GM21528 (cell line): ENCODE data around the gene ULBP3.
"Not testable (repeated sequence)": the region's sequence is repeated elsewhere in the genome, so short reads cannot be mapped to it uniquely, and the experiment has no call there.

Experiments
- ATAC-seq: cut with Tn5 transposase; IDR thresholded peaks from one replicate; pipeline ENCODE4 v1.9.1; 2021; ENCODE audit warnings: mild to moderate bottlenecking, moderate library complexity; ENCODE audit not compliant: unreplicated experiment, low FRiP score

Gene ULBP3

DNA sequence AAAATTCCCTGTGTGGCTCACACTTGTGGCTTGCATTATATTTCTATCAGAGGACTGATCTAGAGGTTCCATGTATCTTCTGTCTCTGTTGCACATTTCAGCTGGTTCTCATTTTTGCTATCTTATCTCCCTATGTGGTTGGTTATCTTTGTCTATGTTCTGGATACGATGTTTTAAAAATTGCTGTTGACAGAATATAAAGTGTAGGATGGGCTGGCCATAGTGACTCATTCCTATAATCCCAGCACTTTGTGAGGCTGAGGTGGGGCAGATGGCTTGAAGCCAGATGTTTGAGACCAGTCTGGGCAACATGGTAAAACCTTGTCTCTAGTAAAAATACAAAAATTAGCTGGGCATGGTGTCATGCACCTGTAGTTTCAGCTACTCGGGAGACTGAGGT is 9.9 kb upstream of the ULBP3 start:
- no peak for ATAC-seq

DNA sequence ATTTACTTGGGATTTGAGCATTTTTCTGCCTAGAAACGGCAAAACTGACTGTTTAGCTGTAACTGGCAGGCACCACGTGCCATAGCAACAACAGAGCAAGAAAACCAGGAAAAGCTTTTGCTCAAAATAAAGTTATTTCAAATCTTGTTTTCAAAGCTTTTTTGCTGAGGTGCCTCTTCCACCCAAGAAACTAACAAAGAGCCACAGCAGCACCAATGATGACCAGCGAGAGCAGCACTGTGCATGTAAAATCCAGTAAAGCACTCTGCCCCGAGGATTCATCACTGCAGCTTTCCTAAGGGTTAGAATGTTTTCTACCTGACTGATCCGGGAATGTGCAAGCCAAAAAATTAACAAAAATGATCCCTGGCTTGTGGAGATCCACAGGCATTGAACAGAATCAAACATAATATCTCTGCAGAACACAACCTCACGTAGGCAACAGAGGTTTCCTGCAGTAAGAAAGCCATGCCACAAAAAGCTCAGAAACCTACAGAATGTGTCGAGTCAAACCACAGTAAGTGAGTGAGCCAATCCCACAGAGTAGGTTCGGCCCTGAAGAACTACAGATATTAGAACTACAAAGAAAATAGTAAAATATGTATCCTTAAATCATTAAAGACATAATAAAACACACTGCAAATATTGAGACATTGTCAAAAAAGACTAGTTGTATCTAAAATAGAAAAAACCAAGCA is 7.4 kb upstream of the ULBP3 start:
- ATAC-seq, result no peak

DNA sequence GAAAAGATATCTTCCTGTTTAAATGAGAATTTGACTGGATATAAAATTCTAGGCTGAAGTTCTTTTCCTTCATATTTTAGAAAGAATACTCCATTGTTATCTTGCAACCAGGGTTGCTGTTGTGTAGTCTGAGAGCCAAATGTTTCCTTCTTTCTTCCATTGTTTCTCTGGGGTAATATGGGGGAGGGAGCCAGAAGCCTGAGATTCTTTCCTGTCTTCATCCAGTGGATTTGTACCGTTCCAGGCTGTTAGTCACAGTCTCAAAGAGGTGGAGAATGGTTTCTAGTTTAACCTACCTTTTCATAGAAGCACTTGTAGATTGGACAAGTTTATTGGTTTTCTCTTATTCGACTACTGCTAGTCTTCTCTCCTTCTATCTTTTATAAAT is 6.1 kb upstream of the ULBP3 start:
- no peak for ATAC-seq

DNA sequence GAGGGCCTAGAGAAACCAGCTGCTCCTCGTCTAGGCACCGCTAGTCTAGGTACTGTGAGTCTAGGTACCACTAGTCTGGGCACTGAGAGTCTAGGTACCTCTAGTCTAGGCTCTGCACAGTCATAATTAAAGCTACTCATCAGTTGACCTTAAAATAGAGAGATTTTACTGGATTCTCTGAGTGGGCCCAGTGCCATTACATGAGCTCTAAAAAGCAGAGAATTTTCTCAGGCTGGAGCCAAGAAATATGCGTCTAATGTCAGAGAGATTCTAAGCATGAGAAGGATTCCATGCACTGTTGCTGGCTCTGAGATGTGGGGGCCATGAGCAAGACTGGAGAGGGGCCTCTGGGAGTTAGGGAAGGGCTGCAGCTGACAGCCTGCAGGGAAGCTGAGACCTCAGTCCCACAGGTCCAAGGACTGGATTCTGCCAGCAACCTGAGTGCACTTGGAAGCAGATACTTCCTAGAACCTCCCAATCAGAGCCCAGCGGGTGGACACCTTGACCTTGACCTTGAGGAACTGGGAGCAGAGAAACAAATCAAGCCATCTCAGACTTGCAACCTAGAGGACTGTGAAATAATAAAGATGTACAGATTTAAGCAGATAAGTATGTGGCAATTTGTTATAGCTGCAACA is 5.6 kb upstream of the ULBP3 start:
- ATAC-seq, result not testable (repeated sequence)

DNA sequence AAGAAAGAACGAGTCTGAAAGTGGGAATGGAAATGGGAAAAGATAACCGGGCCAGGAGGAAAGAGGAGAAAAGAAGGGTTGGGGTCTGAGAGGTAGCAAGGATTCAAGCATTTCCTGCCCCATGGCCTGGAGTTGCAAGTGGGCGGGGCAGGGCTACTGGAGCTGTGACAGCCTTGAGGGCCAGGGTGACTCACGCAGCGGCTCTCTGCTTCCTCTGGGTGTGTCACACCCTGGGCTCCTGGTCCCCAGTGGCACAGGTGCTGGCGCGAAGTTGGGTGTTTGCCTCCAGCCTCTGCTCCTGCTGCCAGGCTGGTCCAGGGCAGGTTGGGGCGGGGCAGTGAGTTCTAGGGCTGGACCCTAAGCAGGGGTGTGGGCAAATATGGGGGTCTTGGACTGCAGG is 3.3 kb upstream of the ULBP3 start:
- ATAC-seq, result no peak

DNA sequence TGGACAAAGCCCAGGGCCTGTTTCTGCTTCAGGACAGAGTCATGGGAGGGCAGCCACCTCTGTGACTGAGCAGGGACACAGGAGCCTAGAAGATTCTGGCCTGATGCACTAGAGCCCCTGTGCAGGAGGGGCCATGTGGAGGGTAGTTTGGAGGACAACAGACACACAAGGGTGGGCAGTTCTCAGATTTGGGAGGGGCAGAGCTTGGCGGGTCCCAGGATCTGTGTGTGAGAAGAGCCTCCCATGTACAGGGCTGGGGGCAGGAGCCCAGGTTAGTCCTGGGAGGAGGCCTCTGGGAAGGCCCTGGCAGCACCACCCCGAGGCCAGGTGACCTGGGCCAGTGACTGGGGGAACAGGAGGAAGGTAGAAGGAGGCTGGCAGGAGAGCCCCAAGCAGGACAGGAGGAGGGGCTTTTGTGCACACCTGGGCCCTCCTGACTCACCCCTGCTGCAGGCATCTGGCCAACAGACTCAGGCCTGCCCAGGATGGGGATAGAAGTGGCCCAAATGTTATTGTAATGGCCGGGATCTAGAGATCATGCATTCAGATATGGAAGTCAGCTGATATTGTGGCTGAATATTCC is 1.4 kb upstream of the ULBP3 start:
- no peak for ATAC-seq

DNA sequence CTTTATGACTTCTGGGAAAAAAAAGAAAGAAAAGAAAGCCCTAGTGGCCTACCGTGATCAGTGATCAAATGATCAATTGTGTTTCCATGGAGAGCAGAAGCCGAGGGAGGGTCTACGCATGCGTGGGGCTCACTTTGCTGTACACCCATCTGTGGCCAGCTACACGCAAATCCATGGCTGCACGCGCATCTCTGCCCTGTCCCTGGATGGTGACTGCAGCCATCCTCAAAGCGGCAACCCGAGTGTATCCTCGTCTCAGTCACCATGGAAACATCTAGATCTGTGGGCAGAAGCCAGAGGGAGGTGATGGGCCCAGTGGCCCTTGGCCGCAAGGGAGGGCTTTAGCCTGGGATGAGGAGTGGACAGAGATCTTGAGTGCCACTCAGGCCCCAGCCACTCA is 785 bp upstream of the ULBP3 start:
- no peak for ATAC-seq

DNA sequence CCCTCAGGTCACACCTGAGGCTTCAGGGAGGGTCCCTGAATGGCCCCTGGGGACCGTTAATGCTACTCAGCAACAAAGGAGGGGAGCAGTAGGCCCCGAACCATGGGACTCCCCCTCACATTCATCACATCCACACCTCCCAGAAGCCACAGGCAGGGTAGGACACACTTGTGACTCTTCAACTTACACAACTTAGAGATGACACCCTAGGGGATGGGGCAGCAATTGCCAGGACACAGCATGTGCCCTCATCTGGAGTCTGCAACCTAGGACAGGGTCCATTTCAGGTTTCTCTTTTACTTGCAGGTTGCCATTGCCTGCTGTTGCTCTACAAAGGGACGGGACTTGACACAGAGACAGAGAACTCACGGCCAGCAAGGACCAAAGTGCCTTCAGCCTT is 770 bp downstream of the ULBP3 start:
- ATAC-seq, result no peak

DNA sequence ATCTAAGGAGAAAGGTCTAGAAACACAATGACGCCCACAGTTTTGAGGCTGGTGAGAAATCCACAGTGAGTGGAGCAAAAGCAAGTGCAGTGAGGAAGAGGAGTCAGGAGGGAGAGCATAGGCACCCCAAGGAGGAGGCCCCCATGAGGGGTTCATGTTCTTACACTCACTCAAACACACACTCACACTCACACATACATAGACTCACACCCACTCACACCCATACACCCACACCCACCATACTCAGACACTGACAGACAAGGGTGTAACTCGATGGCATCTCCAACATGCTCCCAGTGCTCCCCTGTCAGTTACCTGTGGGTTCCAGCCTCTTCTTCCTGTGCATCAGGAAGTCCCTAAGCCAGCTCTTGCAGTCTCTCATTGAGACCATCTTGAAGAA is 3.8 kb downstream of the ULBP3 start:
- no peak for ATAC-seq

DNA sequence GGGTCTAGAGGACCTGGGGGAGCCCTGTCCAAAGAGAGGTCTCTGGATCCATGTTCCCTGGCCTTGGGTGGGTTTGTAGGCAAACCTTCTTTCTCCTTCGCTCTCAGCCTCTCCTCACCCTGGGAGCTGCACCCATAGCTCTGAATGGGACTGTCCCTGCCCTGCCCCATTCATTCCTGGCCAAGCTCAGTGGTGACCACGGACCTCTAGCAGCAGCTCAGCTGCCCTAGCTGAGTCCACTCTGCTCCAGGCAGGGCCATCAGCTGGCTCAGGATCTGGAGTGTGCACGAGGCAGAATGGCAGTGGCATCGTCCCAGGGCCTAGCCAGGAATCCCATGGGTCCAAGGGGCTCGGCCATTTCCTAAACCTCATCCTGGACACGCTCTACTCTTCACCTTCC is 5.3 kb downstream of the ULBP3 start:
- ATAC-seq, result no peak

DNA sequence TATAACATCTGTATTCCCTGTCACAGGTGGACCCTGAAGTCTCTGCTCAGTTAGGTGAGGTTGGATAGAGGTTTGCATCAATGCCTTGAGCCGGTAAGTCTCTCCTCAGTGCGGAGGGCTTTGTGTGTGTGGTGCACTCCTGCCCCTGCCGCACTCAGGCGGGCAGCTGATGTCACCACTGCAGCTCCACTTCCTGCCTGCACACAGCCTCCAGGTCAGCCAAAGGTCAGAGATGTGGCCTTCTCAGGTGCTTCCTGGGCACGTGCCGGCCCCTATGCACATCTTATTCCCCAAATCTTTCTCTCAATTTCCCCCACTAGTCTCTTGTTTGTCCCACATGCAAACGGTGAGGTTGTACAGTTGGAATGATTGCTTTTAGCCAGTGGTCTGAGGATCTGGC is 8.9 kb downstream of the ULBP3 start:
- ATAC-seq, result not testable (repeated sequence)

DNA sequence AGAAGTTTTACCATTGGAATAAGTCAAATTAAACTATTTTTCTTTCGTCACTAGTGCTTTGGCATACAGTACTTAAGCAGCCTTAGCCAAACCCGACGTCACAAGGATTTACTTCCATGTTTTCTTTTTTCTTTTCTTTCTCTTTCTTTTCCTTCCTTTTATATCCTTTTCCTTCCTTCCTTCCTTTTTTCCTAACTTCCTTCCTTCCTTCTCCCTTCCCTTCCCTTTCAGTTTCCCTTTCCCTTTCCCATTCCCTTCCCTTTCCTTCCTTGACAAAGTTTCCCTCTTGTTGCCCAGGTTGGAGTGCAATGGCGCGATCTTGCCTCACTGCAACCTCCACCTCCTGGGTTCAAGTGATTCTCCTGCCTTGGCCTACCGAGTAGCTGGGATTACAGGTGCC is 9.9 kb downstream of the ULBP3 start:
- no peak for ATAC-seq

DNA sequence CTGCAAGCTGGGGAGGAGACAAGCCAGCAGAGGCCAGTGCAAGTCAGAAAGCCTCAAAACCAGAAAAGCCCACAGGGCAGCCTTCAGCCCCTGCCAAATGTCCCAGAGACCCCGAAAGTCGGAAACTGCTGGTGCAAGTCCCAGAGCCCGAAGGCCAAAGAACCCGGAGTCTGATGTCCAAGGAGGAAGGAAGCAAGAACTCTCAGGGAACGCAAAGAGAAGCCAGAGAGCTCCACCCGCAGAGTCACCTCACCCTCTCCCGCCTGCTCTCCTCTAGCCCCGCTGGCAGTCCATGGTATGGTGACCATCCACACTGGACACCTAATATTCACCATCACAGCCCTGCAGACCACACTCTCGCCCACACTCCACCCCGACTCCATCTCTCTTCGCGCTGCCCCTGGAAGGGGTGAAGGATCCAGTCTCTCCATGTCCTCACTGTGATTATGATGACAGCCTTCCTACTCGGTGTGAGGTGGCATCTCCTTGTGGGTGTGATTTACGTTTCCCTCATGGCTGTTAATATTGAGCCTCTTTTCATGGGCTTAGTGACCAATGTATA is 10.6 kb downstream of the ULBP3 start:
- ATAC-seq, result no peak

DNA sequence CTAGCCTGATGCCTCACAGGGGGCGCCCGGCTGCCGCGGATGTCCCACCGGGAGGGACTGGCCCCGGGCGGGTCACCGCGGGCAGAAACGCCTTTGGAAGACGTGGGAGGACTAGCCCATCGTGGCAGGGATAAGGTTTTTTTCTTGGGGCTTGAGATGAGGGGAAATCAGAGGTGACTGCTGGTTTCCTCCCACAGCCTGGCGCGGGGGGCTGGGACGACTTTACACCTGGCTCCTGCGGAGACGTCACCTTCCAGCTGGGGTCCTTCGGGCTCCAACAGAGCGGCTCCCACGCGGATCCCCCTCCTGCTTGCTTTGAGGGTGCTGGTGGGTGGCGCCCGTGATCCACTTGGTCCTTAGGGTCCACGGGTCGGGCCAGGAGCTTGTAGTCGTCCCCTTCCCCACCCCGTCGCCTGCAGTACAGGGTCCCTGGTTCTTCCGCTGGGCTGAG is 11.4 kb downstream of the ULBP3 start:
- ATAC-seq, result no peak

DNA sequence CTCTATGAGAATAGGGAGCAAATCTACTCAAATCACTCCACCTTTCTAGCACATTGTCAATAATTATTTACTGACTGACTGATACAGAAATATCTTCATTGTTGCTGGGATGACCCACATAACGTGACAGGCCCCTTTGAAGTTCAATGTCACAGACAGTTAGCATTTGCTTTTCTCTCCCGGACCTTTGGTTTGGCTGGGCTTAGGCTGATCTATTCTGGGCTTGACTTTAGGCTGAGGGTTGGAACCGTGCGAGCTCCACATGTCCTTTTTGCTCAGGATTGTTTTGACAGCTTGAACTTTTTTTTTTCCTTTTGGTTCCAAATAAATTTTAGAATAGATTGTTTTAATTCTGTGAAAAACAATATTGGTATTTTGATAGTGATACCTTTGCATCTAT is 12.0 kb downstream of the ULBP3 start:
- no peak for ATAC-seq

DNA sequence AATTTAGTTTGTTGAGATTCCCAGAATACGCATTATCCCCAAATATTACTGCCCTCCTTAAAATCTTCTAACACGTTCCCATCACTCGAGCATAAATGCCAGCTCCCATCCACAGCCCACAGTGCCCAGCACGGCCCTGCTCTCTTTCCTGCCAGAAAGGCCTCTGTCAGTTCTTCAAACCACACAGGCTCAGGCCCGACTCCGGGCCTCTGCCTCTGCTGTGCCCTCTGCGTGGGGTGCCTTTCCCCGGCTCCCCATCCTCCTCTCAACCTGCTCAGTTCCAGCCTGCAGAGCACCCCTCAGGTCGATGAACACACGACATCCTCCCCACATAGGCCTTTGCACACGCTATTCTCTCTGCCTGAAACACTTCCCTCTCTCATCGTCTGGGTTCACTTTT is 12.8 kb downstream of the ULBP3 start:
- no peak for ATAC-seq

DNA sequence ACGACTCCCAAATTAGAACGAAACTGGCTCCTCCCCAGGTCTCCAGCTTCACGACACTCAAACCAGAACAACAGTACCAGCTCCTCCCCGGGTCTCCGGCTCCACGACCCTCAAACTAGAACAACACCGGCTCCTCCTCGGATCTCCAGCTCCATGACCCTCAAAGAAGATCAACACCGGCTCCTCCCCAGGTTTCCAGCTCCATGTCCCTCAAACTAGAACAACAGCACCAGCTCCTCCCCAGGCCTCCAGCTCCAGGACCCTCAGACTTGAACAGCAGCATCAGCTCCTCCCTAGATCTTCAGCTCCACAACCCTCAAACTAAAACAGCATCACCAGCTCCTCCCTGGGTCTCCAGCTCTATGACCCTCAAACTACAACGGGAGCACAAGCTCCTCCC is 13.8 kb downstream of the ULBP3 start:
- ATAC-seq, result no peak

DNA sequence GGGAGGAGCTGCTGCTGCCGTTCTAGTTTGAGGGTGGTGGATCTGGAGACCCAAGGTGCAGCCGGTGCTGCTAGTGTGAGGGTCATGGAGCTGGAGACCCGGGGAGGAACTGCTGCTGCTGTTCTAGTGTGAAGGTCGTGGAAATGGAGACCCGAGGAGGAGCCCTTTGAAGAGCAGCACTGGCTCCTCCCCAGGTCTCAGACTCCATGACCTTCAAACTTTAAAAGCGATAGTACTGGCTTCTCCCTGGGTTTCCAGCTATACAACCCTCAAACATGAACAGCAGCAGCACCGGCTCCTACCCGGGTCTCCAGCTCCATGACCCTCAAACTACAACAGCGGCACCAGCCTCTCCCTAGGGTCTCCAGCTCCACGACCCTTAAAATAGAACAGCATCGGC is 15.5 kb downstream of the ULBP3 start:
- no peak for ATAC-seq

DNA sequence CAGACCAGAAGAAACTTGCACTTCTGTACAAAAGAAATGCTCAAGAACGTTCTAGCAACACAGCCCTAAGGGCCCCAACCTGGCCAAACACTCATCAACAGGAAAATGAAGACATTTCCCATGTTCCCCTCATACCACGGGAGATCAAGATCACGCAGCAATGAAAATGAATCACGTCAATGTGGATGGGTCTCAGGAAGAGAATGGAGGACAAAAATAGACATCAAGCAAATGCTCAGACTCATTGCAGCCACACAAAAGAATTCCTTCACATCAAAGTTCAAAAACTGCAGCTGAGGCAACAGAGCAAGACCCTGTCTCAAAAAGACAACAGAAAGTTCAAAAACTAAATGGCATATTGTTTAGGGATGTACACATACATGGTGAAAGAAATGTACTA is 18.1 kb downstream of the ULBP3 start:
- no peak for ATAC-seq

DNA sequence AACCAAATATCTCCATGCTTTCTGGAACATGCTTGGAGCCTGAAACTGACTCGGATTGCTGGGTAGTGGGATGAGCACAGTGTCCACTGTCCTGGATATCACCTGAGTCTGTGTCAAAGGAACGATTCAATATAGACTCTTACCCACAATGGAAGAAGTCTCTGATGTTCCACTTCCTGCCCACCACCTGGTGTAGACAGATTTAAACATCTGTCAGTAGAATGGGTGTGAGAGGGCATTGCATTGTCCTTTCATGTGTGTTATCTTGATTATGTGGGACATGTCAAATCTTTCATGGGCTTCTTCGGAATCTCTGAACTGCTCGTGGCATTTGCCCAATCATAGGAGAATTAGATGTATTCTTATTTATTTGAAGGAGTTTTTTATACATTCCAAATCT is 20.8 kb downstream of the ULBP3 start:
- no peak for ATAC-seq

DNA sequence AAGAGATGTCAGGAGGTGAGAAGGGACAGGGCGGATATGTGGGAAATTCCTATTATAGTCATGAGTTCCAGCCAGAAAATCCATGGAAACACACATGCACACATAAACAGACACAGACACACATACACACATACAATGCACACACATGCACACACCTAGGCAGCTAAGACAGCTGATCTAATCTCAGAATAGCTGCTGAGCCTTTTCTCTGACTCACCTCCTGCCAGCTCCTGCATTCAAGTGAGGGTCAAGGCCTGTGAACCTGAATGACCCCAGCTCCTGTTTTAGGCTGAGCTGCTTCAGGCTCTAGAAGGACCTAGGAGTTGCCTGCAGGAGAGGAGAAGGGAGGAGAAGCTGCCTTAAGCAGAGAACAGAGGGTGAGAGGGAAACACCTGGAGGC is 22.0 kb downstream of the ULBP3 start:
- ATAC-seq, result no peak

DNA sequence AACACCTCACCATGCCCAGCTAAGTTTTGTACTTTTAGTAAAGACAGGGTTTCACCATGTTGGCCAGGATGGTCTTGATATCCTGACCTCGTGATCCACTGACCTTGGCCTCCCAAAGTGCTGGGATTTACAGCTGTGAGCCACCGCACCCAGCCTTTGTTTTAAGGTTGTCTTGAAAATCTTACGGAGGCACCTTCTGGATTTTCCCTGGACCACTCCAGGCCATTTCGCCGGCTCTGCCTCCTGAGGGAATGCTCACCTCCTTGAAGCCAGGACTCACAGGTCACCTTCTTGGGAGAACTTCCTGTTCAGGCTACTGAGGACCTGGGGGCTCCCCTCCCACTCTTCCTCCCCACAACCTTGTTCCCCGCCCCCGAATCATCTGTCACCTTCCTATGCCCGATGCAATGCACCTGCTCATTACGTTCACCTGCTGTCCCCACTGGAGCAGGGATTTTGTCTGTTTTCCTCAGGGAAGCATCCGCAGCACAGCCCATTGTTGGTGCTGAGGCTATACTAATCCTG is 24.2 kb downstream of the ULBP3 start:
- no peak for ATAC-seq
